ENCODE data around the gene GRIK3. TPM values are rescaled to one million over a fixed set of nuclear protein-coding genes. Genes with fewer than 3 reads are reported as not detected.

Gene GRIK3
- total and polyA plus RNA-seq, 2 donors (not counting 1 experiment from before 2014, with no cell fraction given), result not detected

DNA sequence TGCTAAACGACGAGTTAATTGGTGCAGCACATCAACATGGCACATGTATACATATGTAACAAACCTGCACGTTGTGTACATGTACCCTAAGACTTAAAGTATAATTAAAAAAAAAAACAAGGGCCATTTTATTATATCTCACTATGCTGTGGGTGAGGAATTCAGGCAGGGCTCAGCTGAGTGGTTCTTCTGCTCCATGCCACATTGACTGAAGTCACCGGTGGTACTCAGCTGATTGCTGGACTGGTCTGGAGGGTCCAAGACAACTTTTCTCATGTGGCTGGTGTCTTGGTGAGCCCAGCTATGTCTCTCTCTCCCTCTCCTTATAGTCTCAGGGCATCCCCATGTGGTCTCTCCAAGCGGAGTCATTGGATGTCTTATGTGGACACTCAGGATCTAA, 275.0 kb downstream of the GRIK3 start:
- H3K79me2 ChIP-seq (ENCODE audit: control insufficient read depth, insufficient read depth, low read length), result no peaks in the 10 kb centered on the region
- no peak for TF ChIP-seq EZH2 (IDR thresholded peaks at IDR 0.05; ENCODE audit: low read length, missing control alignments)
- TF ChIP-seq, protein P1, sequence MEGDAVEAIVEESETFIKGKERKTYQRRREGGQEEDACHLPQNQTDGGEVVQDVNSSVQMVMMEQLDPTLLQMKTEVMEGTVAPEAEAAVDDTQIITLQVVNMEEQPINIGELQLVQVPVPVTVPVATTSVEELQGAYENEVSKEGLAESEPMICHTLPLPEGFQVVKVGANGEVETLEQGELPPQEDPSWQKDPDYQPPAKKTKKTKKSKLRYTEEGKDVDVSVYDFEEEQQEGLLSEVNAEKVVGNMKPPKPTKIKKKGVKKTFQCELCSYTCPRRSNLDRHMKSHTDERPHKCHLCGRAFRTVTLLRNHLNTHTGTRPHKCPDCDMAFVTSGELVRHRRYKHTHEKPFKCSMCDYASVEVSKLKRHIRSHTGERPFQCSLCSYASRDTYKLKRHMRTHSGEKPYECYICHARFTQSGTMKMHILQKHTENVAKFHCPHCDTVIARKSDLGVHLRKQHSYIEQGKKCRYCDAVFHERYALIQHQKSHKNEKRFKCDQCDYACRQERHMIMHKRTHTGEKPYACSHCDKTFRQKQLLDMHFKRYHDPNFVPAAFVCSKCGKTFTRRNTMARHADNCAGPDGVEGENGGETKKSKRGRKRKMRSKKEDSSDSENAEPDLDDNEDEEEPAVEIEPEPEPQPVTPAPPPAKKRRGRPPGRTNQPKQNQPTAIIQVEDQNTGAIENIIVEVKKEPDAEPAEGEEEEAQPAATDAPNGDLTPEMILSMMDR (conservative IDR thresholded peaks at IDR 0.05 in 1 of 2, IDR thresholded peaks at IDR 0.05 in 1 of 2; ENCODE audit: low read depth in 1 of 2, low read length in 2 of 2), result no peak
- no peak for DNase-seq (ENCODE audit: low read depth in 2 of 2)
- H3K4me1 ChIP-seq (ENCODE audit: control insufficient read depth, extremely low read depth, insufficient read depth, low read length), result no peaks in the 10 kb centered on the region
- no peak overlapping the region for H3K4me2 ChIP-seq (ENCODE audit: extremely low read depth, insufficient read depth, low read length)
- H4K20me1 ChIP-seq (ENCODE audit: control insufficient read depth, extremely low read depth, insufficient read depth, low read length), result no peaks in the 10 kb centered on the region
- H2AFZ ChIP-seq (ENCODE audit: low read length), result no peak overlapping the region
- no peak overlapping the region for H3K4me3 ChIP-seq (replicated peaks in 1 of 4; ENCODE audit: control extremely low read depth in 1 of 4, insufficient read depth in 1 of 4, low read depth in 3 of 4, low read length in 4 of 4)
- H3K9ac ChIP-seq (ENCODE audit: insufficient read depth, low read length), result no peak overlapping the region
- no peaks in the 10 kb centered on the region for H3K36me3 ChIP-seq (ENCODE audit: control insufficient read depth, insufficient read depth, low read length)
- no peak overlapping the region for H3K27ac ChIP-seq (ENCODE audit: insufficient read depth, low read length)
- H3K27me3 ChIP-seq (ENCODE audit: control insufficient read depth, insufficient read depth, low read length), result no peaks in the 10 kb centered on the region
- no peaks in the 10 kb centered on the region for H3K9me3 ChIP-seq (ENCODE audit: control insufficient read depth, insufficient read depth, low read depth, low read length)

DNA sequence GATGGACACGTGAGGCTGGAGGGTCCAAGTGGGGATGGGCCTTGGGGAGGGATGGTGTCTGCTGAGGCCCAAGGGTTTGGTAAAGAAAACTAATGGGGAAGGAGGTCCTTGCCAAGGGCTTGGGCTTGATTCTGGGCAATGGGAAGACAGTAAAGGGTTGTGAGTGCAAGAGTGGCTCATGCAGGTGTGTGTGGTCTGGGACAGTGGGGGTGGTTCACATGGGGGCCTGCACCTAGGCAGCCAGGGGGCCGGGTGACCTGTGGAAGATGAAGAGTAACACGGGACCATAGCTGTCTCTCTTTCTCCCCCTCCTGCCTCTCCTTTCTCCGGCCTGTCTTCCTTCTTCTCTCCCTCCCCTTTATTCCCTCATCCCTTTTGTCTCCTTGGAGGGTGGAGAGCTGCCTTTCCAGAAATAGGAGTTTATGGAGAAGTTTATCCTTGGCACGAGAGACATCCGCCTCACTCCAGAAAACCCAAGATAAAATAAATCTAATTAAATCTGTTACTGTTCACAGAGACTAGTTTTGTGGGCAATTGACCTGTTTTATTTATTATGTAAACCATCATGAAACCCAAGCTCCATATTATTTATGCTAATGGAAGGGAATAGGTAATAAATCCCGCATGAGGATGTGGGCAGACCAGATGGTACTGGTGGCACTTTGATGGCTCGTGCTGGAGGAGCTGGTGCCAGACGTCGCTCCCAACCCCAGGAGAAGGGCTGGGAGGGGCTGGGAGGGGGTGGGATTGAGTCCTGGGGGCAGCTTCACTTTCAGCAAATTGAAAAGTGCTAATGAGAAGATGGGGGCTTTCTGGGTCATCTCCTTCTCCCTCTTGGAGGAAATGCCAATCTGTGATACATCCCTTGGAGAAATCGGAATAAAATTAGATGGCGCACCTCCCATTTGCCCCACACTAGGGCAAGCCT, 278.7 kb downstream of the GRIK3 start:
- Histone ChIP-seq H3K27me3 (ENCODE audit: control insufficient read depth, insufficient read depth, low read length) (no peaks in the 10 kb centered on the region), H2AFZ (ENCODE audit: low read length) (no peak overlapping the region), H3K9ac (ENCODE audit: insufficient read depth, low read length) (no peak overlapping the region), H3K4me2 (ENCODE audit: extremely low read depth, insufficient read depth, low read length) (no peak overlapping the region), H3K36me3 (ENCODE audit: control insufficient read depth, insufficient read depth, low read length) (no peaks in the 10 kb centered on the region), H4K20me1 (ENCODE audit: control insufficient read depth, extremely low read depth, insufficient read depth, low read length) (no peaks in the 10 kb centered on the region), H3K79me2 (ENCODE audit: control insufficient read depth, insufficient read depth, low read length) (no peaks in the 10 kb centered on the region), H3K4me1 (ENCODE audit: control insufficient read depth, extremely low read depth, insufficient read depth, low read length) (no peaks in the 10 kb centered on the region), H3K9me3 (ENCODE audit: control insufficient read depth, insufficient read depth, low read depth, low read length) (no peaks in the 10 kb centered on the region), H3K27ac (ENCODE audit: insufficient read depth, low read length) (no peak overlapping the region), H3K4me3 (replicated peaks in 1 of 4; ENCODE audit: control extremely low read depth in 1 of 4, insufficient read depth in 1 of 4, low read depth in 3 of 4, low read length in 4 of 4) (no peak overlapping the region)
- TF ChIP-seq EZH2 (IDR thresholded peaks at IDR 0.05; ENCODE audit: low read length, missing control alignments), result no peak
- TF ChIP-seq, protein P1 (conservative IDR thresholded peaks at IDR 0.05 in 1 of 2, IDR thresholded peaks at IDR 0.05 in 1 of 2; ENCODE audit: low read depth in 1 of 2, low read length in 2 of 2), result no peak
- DNase-seq (ENCODE audit: low read depth in 2 of 2), result no peak

DNA sequence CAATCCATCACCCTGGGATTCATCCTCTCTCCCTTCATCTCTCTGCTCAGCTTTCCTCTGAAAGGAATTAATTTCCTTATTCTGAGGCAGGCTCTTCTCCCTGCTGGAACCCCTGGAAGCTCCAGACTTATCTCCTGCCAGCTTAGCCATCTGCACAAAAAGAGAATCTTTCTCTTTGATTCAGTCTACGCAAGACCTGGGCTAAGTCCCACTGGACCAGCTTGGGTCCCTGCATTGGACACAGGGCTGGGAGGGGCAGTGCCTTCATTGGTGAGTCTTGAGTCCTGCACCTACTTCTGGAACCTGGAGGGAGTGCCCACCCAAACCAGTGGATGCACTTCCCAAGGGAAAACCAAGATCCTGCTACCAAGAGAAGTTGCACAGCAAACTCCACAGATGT, 279.9 kb downstream of the GRIK3 start:
- TF ChIP-seq, protein P1 (conservative IDR thresholded peaks at IDR 0.05 in 1 of 2, IDR thresholded peaks at IDR 0.05 in 1 of 2; ENCODE audit: low read depth in 1 of 2, low read length in 2 of 2), result no peak
- TF ChIP-seq EZH2 (IDR thresholded peaks at IDR 0.05; ENCODE audit: low read length, missing control alignments), result no peak
- H2AFZ ChIP-seq (ENCODE audit: low read length), result no peak overlapping the region
- H4K20me1 ChIP-seq (ENCODE audit: control insufficient read depth, extremely low read depth, insufficient read depth, low read length), result no peaks in the 10 kb centered on the region
- DNase-seq (ENCODE audit: low read depth in 2 of 2), result no peak
- no peak overlapping the region for H3K4me3 ChIP-seq (replicated peaks in 1 of 4; ENCODE audit: control extremely low read depth in 1 of 4, insufficient read depth in 1 of 4, low read depth in 3 of 4, low read length in 4 of 4)
- H3K27me3 ChIP-seq (ENCODE audit: control insufficient read depth, insufficient read depth, low read length), result no peaks in the 10 kb centered on the region
- no peaks in the 10 kb centered on the region for H3K79me2 ChIP-seq (ENCODE audit: control insufficient read depth, insufficient read depth, low read length)
- H3K4me2 ChIP-seq (ENCODE audit: extremely low read depth, insufficient read depth, low read length), result no peak overlapping the region
- H3K36me3 ChIP-seq (ENCODE audit: control insufficient read depth, insufficient read depth, low read length), result no peaks in the 10 kb centered on the region
- H3K27ac ChIP-seq (ENCODE audit: insufficient read depth, low read length), result no peak overlapping the region
- no peaks in the 10 kb centered on the region for H3K9me3 ChIP-seq (ENCODE audit: control insufficient read depth, insufficient read depth, low read depth, low read length)
- H3K4me1 ChIP-seq (ENCODE audit: control insufficient read depth, extremely low read depth, insufficient read depth, low read length), result no peaks in the 10 kb centered on the region
- no peak overlapping the region for H3K9ac ChIP-seq (ENCODE audit: insufficient read depth, low read length)

Data from fibroblast of lung (primary cell).